ENCODE data around the gene MX2.

GRCh38 chr21:41453761-41454160 is 91.9 kb downstream of the MX2 start:
- TF ChIP-seq, protein P1, sequence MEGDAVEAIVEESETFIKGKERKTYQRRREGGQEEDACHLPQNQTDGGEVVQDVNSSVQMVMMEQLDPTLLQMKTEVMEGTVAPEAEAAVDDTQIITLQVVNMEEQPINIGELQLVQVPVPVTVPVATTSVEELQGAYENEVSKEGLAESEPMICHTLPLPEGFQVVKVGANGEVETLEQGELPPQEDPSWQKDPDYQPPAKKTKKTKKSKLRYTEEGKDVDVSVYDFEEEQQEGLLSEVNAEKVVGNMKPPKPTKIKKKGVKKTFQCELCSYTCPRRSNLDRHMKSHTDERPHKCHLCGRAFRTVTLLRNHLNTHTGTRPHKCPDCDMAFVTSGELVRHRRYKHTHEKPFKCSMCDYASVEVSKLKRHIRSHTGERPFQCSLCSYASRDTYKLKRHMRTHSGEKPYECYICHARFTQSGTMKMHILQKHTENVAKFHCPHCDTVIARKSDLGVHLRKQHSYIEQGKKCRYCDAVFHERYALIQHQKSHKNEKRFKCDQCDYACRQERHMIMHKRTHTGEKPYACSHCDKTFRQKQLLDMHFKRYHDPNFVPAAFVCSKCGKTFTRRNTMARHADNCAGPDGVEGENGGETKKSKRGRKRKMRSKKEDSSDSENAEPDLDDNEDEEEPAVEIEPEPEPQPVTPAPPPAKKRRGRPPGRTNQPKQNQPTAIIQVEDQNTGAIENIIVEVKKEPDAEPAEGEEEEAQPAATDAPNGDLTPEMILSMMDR (IDR thresholded peaks at IDR 0.05), result no peak
- TF ChIP-seq POLR2A (IDR thresholded peaks at IDR 0.05), result no peak
